CD4-positive, alpha-beta T cell treated with Interleukin-4 for 4 hours (primary cell): ENCODE data around the gene GRIK3.

Source experiments
- DNase-seq: peaks from one replicate; pipeline ENCODE4 v3.0.0-alpha.2; 2020

The GRIK3 gene

DNA sequence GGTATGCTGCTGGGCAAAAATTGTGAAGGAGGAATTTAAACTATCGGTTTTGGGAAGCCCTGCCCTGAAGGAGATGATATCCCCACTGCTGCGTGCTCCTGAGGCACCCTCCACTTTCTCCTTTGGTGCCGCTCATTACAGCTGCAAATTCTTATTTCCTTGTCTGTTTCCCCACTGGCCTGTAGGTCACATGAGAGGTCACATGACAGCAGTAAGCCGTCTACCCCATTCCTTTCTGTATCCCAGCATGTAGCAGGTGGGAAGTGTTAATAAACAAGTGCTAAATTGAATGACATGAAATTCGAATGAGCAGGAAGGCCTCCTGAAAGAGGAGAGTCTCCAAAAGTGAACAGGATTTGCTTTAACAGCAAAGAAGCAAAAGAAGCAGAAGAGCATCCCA, 58.7 kb downstream of the GRIK3 start:
- no peak for DNase-seq

- no peak for DNase-seq
These were observed 61.3 kb downstream of the GRIK3 start for GRCh38 chr1:36973056-36973455.

- no peak for DNase-seq
These were observed 62.3 kb downstream of the GRIK3 start for GRCh38 chr1:36971852-36972618.

DNA sequence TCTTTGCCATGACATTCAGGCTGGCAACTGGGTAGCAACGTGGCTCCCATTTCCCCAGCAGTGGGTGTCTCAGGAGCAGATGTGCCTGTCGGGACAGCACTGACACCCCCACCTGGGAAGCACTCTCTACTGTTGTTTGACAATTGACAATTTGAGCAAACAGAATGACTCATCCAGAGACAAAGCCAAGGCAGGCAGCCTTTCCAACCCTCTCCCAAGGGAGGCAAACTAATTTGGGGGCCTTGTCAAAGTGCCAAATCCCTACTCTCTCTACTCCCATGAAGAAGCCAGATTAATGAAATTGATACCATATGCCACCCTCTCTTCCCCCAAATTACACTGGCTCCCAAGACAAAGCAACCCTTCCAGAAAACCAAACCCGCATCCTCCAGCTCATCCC, 65.6 kb downstream of the GRIK3 start:
- no peak for DNase-seq

- no peak for DNase-seq
These were observed 68.1 kb downstream of the GRIK3 start for GRCh38 chr1:36966242-36966641.

DNA sequence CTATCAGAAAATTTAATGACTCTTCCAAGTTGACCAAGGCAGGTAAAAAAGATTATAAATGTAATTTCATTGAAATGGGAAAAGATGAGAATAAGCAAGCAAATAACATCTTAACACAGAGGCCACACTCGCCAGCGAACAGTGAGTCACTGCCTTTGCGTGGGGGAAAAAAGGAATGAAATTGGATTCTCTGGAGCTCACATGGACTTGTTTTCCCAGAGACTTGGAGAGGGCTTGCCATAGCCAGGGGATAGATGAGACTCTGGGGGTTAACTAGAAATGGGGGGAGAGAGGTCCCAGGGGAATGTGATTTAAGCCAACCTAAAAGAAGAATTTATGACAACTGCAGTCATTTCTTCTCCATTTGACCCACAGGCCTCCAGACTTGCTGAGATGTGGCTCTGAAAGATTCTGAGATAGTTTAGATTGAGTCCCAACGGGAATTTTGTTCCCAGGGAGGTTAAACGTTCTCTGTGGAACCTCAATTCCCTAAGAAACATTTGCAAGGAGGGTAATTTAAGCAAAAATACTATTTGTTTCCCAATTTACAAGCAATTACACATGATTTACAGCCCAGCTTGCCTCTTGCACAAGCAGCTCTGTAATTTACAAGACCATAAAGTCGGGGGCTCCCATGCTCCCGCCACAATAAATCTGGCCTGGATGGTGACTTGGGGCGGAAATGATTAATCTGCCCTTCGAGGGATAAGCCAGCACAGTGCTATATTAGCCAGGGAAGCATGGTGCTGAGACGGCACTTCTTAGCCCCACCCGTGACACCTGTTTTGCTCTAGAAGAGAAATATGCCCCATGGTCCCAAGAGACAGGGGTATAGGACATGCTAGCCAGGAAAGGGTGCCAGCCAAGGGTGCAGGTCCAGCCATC, 68.8 kb downstream of the GRIK3 start:
- no peak for DNase-seq

- DNase-seq: no peak
These were observed 69.5 kb downstream of the GRIK3 start for GRCh38 chr1:36964830-36965229.

GRCh38 chr1:36963006-36963405, 71.3 kb downstream of the GRIK3 start:
- no peak for DNase-seq

- no peak for DNase-seq
These were observed 73.2 kb downstream of the GRIK3 start for GRCh38 chr1:36961062-36961615.

GRCh38 chr1:36956570-36956969, 77.7 kb downstream of the GRIK3 start:
- DNase-seq: no peak

DNA sequence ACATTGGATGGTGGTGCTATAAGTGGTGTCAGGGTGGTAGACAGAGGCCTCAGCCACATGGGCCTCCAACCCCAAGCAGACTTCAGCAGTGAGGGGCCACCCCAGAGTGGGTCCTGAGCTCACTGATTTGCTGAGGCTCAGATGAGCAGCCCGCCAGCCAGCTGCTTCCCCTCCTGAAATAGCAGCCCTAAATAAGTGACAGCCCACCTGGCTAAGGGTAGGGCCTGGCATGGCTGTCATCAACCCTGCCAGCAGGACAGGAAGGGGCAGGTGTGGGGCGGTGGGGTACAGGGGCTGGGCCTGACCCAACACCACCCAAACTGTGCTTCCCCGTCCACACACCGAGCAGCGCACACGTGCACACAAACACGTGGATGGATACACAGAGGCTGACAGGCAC, 79.3 kb downstream of the GRIK3 start:
- DNase-seq: no peak

DNA sequence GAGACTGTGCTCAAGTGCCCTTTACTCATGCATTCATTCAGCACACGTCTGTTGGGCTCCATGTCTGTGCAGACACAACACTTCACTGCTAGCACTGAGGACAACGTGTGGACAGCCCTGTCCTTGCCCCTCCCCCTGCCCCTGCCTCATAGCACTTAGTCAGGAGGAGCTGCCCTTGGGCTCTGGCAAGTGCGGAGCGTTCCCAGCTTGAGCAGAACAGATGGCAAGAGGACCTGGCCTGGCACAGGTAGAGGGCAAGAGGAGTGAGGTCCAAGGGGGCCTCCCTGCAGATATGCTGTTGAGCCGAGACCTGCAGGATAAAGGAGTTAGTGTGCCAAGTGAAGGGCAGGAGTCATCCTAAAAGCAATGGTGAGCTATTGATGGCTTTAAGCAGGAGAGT, 81.3 kb downstream of the GRIK3 start:
- no peak for DNase-seq

DNA sequence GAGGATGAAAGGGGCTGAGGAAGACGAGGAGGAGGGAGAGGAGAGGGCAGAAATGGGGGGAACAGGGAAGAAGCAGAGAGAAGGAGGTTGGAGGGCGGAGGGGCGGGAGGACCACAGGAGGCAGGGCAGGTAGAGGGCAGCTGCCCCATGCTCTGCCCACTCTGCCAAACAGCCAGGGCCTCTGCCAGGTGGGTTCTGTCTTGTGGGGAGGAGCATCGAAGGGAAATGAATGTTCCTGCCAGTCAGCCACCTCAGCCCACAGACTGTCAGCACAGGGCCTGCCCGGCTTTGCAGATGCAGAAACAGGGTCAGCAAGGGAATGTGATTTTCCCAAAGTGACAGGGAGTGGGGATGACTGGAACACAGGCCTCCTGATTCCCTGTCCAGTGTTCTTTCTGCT, 82.6 kb downstream of the GRIK3 start:
- DNase-seq: no peak

DNA sequence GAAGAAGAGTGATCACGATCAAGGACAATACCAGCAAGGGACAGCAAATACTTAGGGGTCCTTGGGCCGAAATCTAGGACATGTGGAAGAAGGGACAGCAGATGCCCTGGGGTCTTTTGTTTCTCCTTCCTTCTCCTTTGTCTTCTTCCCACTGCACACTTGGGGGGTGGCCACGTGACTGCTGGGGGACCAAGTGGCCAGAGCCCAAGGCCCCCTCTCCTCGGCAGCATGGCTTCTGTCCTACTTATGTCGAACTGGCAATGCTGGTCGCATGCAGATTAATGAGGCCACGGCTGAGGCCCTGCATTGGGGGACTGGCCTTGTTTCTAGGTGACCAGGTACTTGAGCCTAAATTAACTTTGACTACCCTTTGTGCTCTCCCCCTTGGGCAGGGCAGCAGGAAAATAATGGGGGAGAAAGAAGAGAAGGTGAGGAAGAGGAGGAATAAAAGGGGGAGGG, 83.0 kb downstream of the GRIK3 start:
- no peak for DNase-seq

DNA sequence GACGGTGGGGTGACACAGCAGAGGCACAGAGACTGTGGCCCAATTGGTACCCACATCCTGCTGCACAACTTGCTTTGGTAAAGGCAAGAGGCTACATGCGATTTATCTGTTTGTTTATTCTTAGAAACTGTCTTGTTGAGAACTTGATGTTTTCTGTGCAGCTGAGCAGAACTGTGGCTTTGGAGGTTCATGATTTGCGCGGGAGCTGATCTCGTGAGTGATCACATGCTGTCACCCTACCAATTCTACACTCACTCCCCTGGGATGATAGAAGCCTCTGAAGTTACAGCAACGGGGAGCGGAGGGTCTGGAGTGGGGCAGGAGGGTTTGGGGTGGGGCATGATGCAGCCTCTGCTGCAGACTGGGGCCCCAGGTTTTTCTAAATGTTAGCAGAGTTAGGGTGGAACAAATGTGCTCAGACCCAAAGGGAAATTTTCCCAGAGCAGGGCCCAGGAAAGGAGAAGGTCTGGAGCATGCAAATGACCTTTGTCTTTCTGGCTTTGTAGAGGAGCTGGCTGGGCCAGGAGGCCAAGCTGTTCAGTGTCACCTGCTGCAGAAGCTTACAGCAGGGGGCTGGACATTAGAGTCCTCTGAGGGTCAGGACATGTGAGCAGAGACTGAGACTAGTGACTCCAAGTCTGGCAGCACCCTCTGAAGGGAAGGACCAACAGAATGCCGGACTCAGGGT, 83.6 kb downstream of the GRIK3 start:
- no peak for DNase-seq

DNA sequence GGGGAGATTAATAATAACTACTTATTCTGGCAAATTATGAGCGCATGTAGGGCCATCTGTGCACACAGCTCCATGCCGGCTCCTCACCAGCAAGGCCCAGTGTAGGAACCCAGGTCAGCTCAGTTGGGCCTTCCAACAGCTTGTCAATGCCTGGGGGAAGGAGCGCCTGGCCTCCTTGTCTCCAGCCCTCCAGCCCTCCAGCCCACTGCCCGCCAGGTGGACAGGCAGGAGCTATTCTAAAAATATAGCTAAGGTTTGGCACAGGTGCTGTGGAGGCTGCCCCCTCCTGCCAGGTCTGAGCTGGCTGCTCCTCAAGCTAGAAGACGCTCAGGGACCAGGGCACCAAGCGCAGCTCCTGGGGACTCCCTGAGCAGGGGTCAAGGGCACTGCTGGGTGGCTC, 85.7 kb downstream of the GRIK3 start:
- no peak for DNase-seq

- no peak for DNase-seq
These were observed 86.2 kb downstream of the GRIK3 start for GRCh38 chr1:36948147-36948546.

GRCh38 chr1:36947384-36947783, 86.9 kb downstream of the GRIK3 start:
- no peak for DNase-seq

GRCh38 chr1:36944883-36945282, 89.4 kb downstream of the GRIK3 start:
- DNase-seq: no peak

GRCh38 chr1:36942148-36942547, 92.2 kb downstream of the GRIK3 start:
- DNase-seq: no peak

- DNase-seq: no peak
These were observed 92.9 kb downstream of the GRIK3 start for GRCh38 chr1:36941316-36941978.

GRCh38 chr1:36938819-36939218, 95.5 kb downstream of the GRIK3 start:
- DNase-seq: no peak

DNA sequence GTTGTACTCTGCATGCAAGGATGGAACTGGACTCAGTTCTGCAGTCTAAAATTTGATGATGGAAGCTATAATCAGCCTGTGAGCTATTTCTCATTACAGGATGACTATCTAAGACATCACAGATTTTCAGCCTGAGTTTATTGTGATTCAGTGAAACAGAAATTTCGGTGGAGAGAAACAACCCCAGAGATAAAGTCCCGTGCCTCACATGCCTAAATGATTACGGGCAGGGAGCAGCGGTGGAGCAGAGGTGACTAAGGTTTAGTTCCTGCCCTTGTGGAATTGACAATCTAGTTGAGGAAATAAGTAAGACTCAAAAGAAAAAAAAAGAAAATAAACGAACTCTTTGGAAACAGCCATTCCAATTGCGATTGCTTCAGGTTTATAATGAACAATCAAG, 96.9 kb downstream of the GRIK3 start:
- no peak for DNase-seq
